Myocyte (in vitro differentiated cells): ENCODE measurements around the gene TTBK2. TPM values are rescaled to one million over a fixed set of nuclear protein-coding genes. Genes with fewer than 3 reads are reported as not detected.
A peak's percentile ranks its signal among the peaks of the same experiment; 100 is the strongest.
"Not testable (repeated sequence)": the region's sequence is repeated elsewhere in the genome, so short reads cannot be mapped to it uniquely, and the experiment has no call there.

Source experiments
- DNase-seq: peaks from one replicate; pipeline ENCODE4 v3.0.0-alpha.2; 2012; ENCODE audit warnings: low read depth
- total RNA-seq: library from RNA; depleted of rRNA; stranded (reverse); fragments of >200 nt; gene quantifications from 2 replicates; pipeline ENCODE4 v1.2.3, GENCODE V29; 2014

The TTBK2 gene
- total RNA-seq, 1 donor from 2014 or later = 14.6 TPM

DNA sequence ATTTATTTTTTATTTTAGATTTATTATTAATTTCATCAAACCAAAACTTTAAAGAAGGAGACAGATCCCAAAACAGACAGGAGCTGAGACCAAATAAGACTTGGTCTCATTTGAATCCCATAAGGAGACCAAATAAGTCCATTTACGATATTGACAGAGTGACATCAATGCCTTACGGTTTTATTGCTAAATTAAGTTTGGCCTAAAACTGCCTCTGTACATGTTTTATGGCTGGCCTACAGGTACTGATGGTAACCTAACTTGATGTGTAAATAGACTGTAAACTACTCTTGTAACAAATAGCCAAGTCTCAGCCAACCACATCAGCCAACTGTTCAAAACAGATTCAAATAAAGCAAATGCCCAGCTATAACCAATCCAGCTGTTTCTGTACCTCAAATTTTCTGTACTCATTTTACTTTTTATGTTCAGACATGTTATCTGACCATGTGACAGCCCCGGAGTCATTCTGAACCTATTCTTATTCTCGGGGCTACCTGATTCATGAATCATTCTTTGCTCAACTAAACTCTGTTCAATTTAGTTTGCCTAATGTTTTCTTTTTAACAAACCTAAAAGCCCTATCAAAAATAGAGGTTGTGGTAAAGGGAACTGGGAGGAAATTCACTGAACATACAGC, 94.2 kb downstream of the TTBK2 start:
- DNase-seq = peak; percentile 40

DNA sequence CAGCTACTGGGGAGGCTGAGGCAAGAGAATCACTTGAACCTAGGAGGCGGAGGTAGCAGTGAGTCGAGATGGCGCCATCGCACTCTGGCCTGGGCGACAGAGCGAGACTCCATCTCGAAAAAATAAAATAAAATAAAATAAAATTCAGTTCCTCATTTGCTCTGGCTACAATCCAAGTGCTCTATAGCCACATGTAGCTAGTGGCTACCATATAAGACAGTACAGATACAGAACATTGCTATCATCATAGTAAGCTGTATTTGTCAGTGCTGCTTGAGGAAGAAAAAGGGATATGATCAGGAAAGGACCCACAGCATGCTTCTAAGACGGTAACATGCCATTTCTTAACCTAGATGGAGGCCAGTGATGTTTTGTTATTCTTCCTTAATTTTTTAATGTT, 95.0 kb downstream of the TTBK2 start:
- no peak for DNase-seq

- DNase-seq = no peak
Observed at GRCh38 chr15:42820811-42821210, 99.8 kb downstream of the TTBK2 start.

- no peak for DNase-seq
Observed at GRCh38 chr15:42819786-42820185, 100.8 kb downstream of the TTBK2 start.

- DNase-seq = no peak
Observed at GRCh38 chr15:42811433-42811832, 109.1 kb downstream of the TTBK2 start.

- no peak for DNase-seq
Observed at GRCh38 chr15:42808913-42809312, 111.7 kb downstream of the TTBK2 start.

GRCh38 chr15:42805266-42805665, 115.3 kb downstream of the TTBK2 start:
- no peak for DNase-seq

GRCh38 chr15:42804739-42805138, 115.8 kb downstream of the TTBK2 start:
- DNase-seq = peak; percentile 41

DNA sequence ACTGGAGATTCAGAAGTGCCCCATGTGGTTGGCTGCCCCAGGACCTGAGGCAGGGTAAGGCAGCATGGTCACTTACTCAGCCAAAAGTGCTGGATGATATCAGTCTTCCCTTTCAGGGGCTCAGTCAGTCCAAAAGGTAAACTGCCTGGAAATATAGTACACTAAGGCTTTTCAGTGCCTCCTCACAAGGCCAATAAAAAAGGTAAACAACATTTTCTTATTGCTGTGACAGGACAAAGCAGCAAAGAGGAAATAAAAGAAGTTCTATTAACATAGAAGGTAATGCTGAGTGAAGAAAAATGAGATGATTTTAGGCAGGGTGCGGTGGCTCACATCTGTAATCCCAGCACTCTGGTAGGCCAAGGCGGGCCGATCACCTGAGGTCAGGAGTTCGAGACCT, 117.1 kb downstream of the TTBK2 start:
- DNase-seq = no peak

DNA sequence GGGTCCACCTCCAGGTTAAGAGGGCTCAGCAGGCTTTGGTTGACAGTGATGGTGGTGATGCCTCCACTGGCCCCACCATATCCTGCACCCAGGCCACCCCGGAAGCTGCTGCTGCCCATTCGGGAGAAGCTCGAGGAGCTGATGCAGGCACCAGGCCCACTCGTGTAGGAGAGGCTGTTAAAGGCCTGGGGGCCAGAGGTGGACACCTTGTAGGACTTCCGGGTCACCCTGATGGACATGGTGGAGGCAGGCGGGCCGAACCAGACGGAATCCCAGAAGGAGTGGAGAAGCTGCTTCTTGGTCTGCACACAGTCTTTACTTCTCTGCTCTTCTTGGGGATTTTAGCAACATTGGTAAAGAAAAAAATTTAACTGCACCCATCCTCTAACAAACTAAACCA, 118.4 kb downstream of the TTBK2 start:
- no peak for DNase-seq

DNA sequence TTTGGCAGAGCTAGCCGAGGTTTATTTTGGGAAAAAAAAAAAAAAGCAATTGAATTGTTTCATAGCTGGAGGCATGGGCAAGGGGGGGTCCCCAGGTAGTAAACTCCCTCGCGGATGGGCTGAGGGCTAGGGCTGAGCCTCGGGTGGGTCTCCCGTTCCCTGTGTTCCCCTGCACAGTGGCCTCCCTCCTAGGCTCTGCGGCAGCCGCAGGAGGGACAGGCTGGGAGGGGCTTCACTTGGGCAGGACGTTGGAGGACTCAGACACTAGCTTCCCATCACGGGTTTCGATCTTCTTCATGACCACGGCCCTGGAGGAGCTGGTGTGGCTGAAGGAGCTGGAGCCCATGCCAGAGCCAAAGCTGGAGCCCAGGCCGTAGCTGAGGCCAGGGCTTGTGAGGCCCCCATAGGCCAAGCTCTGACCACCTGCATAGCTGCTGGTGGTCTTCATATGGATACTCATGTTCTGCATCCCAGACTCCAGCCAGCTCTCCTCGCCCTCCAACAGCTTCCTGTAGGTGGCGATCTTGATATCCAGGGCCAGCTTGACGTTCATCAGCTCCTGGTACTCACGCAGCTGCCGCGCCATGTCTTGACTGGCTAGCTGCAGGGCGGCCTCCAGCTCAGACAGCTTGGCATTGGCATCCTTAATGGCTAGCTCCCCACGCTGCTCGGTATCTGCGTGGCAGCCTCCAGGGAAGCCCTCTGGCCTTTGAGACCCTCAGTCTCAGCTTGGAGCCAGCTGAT, 119.7 kb downstream of the TTBK2 start:
- no peak for DNase-seq

- no peak for DNase-seq
Observed at GRCh38 chr15:42798802-42799201, 121.8 kb downstream of the TTBK2 start.

DNA sequence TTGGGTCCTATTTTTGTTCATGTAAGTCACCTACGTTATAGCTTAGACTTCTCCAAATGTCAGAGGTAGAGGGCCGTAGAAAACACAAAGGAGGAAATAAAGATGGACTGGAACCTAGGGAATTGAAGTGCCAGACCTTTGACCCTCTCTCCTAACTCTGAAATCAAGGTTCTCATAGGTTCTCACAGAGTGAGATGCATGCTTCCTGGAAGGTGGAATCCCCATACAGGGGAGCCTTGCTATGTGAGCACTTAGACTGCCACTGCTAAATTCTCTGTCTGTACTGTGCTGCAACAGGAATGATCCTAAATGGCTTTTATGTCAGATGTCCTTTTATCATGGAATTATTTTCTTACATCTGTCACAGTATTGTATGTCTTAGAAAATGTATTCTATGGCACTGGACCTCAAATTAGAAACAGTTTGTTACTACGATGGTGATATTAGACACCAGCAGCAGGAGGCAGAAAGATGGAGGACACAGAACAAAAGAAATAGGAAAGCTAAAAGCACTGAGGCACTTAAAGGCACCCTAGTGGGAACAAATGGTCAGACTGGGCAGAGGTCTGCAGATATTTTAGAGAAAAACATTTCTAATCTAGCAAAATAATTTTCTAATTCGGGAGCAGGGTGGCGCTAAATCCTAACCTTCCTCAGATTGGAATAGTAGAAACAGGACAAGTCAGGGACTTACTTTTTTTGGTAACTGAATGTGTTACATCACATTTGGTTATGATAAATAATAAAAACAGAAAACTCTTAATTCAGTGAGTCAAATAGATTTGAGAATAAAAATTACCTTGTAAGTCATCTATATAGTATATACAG, 123.4 kb downstream of the TTBK2 start:
- DNase-seq = no peak

DNA sequence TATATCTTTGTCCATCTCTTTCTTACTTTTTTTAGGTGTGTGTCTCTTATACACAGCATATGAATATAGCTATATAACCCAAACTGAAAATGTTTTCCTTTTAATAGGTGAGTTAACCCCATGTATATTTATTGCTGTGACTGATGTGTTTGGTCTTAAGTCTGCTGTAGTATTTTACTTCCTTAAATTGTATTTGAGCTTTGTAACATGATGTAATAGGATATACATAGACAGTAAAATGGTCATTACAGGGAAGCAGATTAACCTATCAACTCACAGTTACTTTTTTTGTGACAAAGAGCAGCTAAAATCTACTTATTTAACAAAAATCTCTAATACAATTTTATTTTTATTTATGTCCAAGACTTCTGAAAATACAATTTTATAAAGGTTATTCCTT, 131.9 kb downstream of the TTBK2 start:
- no peak for DNase-seq

DNA sequence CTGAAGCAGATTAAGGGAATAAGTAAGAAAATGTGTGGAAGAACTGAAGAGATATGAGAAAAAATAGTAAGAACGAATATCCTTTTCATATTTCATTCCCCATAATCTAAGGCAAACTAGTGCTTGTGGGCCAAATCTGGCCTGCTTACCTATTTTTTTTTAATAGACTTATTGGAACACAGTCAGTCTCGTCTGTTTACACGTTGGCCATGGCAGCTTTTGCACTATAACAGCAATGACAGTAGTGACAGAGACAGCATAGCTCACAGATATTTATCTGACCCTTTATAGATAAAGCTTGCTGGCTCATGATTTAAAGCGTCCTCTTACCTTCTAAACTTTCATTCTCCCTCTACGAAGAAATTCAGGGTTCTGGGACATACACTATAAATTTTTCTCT, 133.6 kb downstream of the TTBK2 start:
- no peak for DNase-seq

DNA sequence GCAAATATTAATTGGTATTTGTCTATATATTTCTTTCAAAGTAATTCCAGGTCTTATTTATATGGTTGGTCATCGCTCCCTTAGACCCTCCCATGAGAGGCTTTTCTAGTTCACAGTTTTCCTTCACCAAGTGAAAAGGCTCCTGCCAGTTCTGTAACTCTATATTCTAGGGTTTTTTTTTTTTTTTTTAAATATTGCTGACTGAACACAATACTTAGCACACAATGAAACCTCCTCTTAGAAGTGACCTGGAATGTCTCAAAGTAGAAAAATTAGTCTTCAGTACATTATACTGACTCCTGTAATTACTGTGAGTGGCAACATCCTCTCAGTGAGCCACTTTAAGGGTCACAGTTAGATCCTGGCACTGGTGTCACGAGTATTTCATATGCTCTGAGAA, 135.0 kb downstream of the TTBK2 start:
- DNase-seq = no peak

DNA sequence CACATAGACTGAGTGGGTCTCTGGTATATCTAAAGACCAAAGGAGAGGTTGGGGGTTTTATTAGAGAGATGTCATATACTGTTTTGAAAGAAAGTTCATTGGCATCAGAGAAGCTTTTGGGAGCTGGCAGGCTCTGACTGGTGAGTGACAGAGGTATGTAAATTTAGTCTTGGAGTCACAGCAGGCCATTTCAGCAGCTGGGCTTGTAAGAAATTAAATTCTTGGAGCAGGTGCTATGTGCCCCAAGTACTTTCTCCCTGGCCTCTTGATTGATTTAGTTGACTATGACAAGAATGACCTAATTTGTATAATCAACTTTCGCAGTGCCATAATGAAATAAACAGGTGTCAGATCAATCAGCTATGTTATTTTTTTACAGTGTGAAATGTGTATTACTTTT, 135.9 kb downstream of the TTBK2 start:
- DNase-seq = peak; percentile 83

DNA sequence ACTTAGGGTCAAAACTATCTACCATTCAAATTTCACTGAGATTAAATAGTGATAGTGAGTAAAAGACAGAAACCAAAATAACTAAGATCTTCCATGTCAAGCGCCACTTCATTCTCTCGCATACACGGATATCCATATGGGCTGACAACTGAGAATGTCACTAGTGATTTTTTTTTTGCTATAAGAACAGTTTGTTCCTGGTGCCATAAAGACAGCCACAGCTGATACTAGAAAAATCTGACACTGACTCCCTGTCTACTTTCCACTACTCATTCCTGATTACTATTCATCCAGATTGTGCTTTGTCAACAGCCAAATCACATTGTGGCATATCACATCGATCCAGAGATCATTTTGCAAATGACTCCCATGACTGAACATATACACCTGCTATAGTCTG, 137.9 kb downstream of the TTBK2 start:
- no peak for DNase-seq

DNA sequence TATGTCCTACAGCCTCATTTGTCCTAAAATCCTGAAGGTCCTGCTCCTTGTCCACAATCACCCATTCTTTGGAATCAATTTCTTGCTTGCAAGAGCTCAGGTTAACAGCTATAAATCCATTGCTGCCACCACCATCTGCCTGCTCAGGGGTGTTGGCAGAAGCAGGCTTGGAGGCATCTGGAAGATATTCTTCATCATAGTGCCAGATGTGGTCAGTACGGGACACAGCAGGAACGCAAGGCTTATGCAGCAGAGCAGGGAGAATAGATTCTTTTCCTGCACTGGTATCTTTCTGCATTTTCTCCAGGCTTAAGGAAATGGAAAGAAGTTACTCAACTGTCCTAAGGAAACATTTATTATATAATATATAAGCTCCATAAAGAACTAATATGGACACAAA, 145.2 kb downstream of the TTBK2 start:
- no peak for DNase-seq

GRCh38 chr15:42772901-42773300, 147.7 kb downstream of the TTBK2 start:
- no peak for DNase-seq

- DNase-seq = no peak
Observed at GRCh38 chr15:42772144-42772543, 148.4 kb downstream of the TTBK2 start.

DNA sequence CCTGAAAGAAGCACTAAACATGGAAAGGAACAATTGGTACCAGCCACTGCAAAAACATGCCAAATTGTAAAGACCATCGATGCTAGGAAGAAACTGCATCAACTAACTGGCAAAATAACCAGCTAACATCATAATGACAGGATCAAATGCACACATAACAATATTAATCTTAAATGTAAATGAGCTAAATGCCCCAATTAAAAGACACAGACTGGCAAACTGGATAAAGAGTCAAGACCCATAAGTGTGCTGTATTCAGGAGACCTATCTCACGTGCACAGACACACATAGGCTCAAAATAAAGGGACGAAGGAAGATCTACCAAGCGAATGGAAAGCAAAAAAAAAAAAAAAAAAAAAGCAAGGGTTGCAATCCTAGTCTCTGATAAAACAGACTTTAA, 154.5 kb downstream of the TTBK2 start:
- not testable (repeated sequence) for DNase-seq
